Medulla oblongata (tissue), 1 donor: Measurements from ENCODE around the gene MAP4K4.

Experiments used
- DNase-seq: peaks from one replicate; pipeline ENCODE4 v3.0.0-alpha.2; 2015; ENCODE audit errors: extremely low spot score

Gene MAP4K4

DNA sequence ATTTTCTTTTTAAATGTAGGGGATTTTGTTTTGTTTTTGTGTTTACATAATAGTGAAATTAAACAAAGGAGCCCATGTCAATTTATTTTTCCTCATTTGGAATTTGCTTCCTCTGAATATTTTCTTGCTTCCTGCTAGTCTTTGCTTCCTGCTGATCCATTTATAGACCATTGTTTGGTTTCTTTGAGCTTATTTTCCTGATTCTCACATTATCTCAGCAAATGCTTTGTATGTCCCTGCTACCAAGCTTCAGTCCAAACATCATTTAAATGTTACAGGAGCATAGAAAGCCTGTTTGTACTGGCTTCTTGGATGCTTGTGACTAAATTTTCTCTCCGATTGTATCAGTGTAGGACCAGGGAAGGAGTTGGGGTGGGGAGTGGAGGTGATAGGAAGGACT lies 166.9 kb downstream of the MAP4K4 start:
- DNase-seq: no peak

DNA sequence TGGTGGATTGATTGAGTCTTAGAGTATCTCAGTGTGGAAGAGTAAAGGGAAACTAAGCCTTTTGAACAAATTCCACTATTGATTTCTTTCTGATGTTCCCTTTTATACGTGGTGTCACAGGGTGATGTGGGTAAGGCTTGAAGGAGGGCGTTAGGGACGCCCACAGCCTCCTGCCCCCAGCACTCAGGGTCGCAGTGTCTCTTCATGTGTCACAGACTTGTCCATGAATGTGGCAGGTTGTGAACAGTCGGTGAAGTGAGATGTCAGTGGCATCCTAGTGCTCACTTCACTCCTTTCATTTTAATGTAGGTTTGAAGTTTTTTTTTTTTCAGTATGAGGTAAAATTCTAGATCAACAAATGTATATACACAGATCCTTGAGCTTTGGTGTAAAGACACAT lies 171.0 kb downstream of the MAP4K4 start:
- DNase-seq: no peak

DNA sequence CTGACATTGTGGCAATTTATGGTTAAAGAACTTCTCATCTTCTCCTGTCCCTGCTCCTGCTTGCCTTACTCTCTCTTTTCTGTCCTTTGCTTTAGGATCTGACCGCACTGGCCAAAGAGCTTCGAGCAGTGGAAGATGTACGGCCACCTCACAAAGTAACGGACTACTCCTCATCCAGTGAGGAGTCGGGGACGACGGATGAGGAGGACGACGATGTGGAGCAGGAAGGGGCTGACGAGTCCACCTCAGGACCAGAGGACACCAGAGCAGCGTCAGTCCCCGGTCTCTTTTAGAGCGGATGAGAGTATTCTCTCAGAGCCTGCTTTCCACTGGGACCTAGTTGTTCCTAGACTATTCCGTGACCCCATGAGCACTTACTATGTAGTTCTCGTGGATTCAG lies 172.0 kb downstream of the MAP4K4 start:
- DNase-seq: no peak

DNA sequence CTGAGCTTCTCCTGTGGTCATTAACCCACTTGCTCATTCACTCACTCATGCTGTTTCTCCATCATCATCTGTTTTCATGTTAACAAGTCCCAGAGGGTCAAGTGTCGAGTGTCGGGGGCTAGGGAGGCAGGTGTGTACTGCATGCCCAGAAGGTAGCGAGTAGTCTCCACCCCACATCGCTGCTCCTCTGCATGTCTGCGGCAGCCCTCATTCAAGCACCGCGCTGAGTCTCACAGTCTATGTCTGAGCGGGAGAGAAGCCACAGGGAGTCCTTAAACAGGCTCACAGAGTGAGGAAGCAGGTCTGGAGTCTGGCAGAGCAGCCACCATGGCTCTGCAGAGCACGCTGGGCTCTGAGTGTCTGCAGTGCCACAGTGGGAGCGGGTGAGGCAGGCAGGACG lies 172.9 kb downstream of the MAP4K4 start:
- no peak for DNase-seq

DNA sequence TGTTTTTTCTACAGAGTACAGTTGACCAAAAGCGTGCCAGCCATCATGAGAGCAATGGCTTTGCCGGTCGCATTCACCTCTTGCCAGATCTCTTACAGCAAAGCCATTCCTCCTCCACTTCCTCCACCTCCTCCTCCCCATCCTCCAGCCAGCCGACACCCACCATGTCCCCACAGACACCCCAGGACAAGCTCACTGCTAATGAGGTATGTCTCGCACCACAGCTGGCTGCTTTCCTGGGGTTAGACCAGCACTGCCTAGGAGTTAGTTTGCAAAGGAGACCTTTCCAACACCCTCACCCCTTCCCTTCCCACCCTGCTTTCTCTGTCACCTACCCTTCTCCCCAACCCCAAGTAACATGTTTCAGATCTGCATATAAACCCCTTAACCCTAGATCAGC lies 174.0 kb downstream of the MAP4K4 start:
- no peak for DNase-seq

- no peak for DNase-seq
Measured at GRCh38 chr2:101872480-101872879, 175.0 kb downstream of the MAP4K4 start.

- DNase-seq: no peak
Measured at GRCh38 chr2:101873543-101873942, 176.0 kb downstream of the MAP4K4 start.

GRCh38 chr2:101874069-101874468 lies 176.6 kb downstream of the MAP4K4 start:
- DNase-seq: no peak

DNA sequence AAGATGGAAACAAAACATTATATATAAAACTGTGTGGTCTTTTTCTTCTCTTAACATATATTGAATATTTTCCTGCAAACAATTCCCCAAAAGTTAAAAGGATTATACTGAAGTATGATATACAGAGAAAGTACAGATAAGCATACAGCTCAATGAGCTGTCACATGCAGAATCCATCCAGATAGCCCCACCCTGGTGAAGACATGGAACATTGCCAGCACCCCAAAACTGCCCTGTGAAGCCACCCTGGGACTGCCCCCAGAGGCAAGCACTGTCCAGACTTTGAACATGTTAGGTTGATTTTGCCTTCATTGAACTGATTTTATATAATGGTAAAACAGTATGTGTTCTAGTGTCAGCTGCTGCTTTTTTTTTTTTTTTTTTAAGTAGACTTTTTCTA lies 182.0 kb downstream of the MAP4K4 start:
- no peak for DNase-seq

- DNase-seq: no peak
Measured at GRCh38 chr2:101881131-101881530, 183.6 kb downstream of the MAP4K4 start.

DNA sequence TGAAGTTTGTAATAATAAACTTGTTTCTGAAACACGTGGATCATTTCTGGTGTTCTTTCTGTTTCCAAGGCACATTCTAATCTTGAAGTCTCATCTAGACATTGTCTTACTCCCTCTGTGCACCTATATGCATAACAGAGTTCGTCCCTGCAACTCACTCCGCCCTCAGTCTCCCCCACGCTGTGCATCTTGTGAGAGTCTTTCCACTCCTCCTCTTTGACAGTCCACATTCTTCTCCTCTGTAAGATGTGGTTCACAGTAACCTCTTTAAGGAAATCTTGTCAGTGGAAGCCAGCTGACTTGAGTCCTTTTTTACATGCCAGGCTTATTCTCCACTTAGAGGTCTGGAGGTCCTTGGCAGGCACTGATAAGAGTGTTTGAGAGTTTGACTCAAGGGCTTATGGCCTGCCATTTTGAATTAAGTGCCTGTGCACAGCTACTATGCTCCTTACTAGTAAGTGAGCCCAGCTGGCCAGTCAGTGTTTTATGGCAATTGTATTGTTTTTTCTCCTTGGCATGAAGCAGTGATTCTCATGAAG lies 185.3 kb downstream of the MAP4K4 start:
- no peak for DNase-seq

DNA sequence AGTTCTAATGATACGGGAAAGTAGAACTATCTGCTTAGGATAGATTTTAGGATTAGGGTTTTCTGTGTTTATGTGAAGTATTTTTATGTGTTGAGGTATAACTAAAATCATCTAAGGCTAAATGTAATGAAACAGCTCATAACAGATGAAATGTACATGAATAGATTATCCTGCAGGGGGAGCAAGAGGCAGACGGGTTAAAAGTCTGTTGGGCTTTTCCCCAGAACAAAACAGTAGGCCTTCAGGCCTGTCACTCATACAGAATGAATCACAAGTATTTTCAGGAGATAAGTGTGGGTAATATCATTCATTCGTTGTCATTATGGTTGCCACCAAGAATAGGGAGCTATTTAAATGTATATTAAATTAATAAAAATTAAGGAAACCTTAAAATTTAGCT lies 186.4 kb downstream of the MAP4K4 start:
- peak; percentile 49 for DNase-seq

DNA sequence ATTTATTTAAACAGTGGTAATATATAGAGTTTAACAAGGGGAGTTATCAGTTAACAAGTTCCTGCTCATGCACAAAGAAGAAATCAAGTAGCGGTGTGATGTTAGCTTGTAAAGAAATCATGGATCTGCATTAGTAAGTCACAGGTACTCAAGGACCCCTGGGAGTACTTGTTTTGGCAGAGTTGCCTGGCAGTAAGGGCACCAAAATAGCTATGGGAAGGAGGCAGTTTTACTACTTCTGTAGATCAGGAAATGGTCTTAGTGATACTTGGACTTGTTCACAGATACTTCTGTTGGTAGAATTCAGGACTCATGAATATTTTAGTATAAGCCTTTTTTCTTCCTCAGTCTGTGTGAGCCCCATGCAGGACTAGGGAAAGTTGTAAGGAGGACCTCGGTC lies 186.9 kb downstream of the MAP4K4 start:
- DNase-seq: no peak

DNA sequence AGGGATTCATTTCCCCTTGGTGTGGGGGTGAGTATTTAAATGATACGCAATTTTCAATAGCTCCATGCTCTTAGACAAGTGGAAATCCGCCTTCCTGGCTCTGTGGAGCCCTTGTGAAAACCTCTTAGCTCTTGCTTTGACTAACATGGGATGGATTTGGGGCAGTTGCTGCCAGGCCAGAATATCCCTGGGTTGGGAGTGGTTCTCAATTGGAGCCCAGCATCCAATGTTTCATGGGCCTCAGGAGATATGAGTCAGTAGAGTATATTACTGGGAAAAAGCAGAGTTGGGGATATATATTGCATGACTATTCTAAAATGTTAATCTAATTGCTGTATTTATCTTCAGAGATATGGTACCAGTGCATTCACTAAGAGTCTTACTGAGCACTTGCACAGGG lies 189.8 kb downstream of the MAP4K4 start:
- no peak for DNase-seq

DNA sequence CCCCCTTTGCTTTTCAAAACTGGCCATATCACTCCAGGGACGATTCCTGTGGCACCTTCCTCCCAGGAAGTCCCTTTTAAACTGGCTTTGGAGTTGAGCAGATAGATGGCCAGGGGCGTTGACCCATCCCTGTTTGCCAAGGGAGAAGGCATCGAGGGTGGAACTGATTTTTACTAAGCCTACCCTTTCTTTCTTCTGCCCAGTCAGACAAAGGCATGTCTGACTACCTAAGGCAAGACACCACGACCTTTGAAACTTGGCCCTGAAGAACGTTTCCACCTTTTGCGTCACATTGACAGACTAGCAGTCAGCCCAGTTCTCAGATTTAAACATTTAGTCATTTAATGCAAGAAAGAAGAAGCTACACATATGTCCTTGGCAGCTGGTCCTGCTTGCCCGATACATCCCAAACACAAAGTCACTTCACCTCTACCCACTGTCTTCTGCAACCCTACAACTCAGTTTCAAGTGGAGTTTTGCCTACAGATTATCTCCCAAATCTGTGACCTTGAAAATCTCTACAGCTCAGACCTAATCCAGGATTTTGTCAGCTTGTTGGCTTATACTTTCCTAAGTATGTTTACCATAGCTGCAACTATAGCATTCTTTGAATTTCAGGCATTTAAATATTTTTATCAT lies 192.1 kb downstream of the MAP4K4 start:
- no peak for DNase-seq

GRCh38 chr2:101892377-101892776 lies 194.9 kb downstream of the MAP4K4 start:
- no peak for DNase-seq

DNA sequence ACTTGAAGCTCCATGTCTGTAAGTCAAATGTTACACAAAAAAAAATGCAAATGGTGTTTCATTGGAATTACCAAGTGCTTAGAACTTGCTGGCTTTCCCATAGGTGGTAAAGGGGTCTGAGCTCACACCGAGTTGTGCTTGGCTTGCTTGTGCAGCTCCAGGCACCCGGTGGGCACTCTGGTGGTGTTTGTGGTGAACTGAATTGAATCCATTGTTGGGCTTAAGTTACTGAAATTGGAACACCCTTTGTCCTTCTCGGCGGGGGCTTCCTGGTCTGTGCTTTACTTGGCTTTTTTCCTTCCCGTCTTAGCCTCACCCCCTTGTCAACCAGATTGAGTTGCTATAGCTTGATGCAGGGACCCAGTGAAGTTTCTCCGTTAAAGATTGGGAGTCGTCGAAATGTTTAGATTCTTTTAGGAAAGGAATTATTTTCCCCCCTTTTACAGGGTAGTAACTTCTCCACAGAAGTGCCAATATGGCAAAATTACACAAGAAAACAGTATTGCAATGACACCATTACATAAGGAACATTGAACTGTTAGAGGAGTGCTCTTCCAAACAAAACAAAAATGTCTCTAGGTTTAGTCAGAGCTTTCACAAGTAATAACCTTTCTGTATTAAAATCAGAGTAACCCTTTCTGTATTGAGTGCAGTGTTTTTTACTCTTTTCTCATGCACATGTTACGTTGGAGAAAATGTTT lies 196.3 kb downstream of the MAP4K4 start:
- DNase-seq: no peak

DNA sequence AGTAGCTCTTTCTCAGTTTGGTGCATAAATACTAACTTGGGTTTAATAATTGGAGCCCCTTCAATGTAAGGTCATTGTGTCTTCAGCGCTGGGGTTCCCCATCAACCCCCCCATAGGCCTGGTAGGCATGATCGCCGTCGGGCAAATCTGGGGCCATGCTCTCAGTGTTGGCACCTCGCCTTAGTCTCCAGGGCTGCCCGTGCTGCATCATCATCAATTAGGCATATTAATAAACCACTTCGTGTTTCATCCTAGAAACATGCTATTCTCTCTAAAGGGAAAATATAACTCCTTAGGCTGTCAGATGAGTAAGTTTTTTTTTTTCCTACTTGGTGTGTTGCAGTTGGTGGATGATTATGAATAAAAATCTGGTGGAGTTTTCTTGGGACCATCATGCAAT lies 197.5 kb downstream of the MAP4K4 start:
- no peak for DNase-seq

DNA sequence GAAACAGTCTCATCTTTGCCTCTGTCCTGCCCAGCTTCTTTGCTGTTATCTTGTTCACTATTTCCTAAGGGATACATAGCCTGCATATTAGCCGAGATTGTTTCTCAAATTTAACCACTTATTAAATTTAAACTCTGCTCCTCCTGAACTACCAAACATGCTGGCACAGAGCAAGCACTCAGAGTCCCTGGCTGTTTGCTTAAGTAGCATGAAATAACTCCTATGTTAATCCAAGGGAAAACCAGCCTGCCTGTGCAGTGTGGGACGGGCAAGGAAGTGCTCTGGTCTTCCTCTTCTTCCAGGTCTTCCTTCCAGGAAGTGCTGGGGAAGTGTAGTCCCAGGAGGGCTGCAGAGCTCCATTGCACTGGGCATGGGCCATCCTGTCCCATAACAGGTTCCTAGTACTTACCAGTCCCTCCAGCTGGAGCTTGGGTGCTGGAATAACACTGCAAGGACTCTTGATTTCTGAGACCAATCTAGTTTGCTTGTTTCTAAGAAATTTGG lies 198.4 kb downstream of the MAP4K4 start:
- no peak for DNase-seq

DNA sequence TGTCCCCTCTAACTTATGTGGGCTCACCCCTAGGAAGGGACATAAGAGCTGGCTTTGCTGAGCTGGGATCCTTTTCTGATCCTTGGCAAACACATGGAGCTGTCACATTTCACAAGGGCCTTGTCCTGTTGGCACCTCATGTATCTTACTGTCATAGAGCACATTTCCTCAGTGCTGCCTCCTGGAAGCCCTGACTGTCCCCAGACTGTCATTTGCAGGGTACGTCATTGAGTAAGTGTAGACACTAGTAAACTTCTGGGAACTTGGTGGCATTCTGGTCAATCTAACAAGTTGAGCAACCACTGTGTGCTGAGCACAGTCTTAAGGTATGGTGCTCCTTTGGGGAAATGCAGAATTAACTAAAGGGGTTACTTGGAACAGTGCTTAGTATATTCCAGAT lies 199.8 kb downstream of the MAP4K4 start:
- DNase-seq: no peak

DNA sequence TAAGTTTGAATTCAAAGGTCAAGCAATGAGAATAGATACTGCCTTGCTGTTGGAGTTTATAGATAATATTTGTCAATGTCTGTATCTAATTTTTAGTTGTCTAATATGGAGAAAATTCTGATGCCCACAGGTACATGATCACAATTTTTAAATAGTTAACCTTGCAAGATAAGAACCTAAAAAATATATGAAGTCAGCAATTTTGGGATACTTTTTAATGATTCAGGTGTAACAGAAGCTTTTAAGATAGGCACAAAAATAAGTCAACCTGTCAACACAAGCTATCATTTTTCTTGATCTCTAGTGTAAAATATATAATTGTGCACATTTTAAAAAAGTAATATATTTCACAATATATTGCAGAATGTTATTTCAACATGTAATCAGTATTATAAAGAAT lies 201.8 kb downstream of the MAP4K4 start:
- DNase-seq: no peak

DNA sequence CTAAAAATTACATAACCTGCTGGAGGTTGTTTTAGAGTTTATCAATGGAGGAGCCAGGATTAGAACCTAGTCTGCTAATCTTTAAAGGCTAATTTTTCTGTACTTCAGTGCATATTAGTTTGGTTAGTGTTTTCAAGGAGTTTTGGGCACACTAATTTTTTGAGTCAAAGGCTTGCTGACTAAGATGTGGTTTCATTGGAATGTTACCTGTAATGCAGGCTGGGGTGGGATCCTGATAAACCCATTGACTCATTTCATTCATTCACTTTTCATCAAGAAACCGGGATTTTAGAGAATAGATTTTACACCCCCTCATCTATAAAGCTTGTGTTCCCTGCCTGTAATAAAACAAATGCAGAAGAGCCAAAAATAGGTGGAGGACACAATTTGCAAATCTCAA lies 202.4 kb downstream of the MAP4K4 start:
- no peak for DNase-seq

- no peak for DNase-seq
Measured at GRCh38 chr2:101900375-101900774, 202.9 kb downstream of the MAP4K4 start.
